GOT3 (cell line): Measurements from ENCODE around the gene TTLL4.
"Not testable (repeated sequence)": the region's sequence is repeated elsewhere in the genome, so short reads cannot be mapped to it uniquely, and the experiment has no call there.

Source experiments
- DNase-seq: peaks from one replicate; lab custom pipeline; 2025; ENCODE audit warnings: mixed read lengths; lab: John Stamatoyannopoulos, UW

The TTLL4 gene

GRCh38 chr2:218745559-218746469 is 35.2 kb downstream of the TTLL4 start:
- DNase-seq = no peak

- no peak for DNase-seq
Measured at GRCh38 chr2:218746470-218746795, 35.8 kb downstream of the TTLL4 start.

GRCh38 chr2:218746960-218747359 is 36.3 kb downstream of the TTLL4 start:
- DNase-seq = no peak

GRCh38 chr2:218748741-218749441 is 38.3 kb downstream of the TTLL4 start:
- no peak for DNase-seq

GRCh38 chr2:218754201-218754600 is 43.6 kb downstream of the TTLL4 start:
- no peak for DNase-seq

- DNase-seq = no peak
Measured at GRCh38 chr2:218754781-218755180, 44.1 kb downstream of the TTLL4 start.

- DNase-seq = no peak
Measured at GRCh38 chr2:218755198-218755566, 44.5 kb downstream of the TTLL4 start.

- DNase-seq = no peak
Measured at GRCh38 chr2:218755567-218756404, 45.2 kb downstream of the TTLL4 start.

- no peak for DNase-seq
Measured at GRCh38 chr2:218756599-218757377, 46.2 kb downstream of the TTLL4 start.

GRCh38 chr2:218761795-218762194 is 51.2 kb downstream of the TTLL4 start:
- no peak for DNase-seq

- not testable (repeated sequence) for DNase-seq
Measured at GRCh38 chr2:218772759-218773158, 62.1 kb downstream of the TTLL4 start.

GRCh38 chr2:218773881-218774280 is 63.2 kb downstream of the TTLL4 start:
- DNase-seq = no peak

GRCh38 chr2:218776488-218776887 is 65.9 kb downstream of the TTLL4 start:
- no peak for DNase-seq

- no peak for DNase-seq
Measured at GRCh38 chr2:218777276-218777990, 66.8 kb downstream of the TTLL4 start.

GRCh38 chr2:218780046-218780445 is 69.4 kb downstream of the TTLL4 start:
- DNase-seq = no peak

- DNase-seq = no peak
Measured at GRCh38 chr2:218780851-218781690, 70.4 kb downstream of the TTLL4 start.

GRCh38 chr2:218781691-218782527 is 71.3 kb downstream of the TTLL4 start, which contains the start of gene CYP27A1:
CYP27A1 (plus strand) TSS chr2:218782147; CDS start chr2:218782183, 36 bp downstream.
- no peak for DNase-seq

GRCh38 chr2:218782528-218782844 is 71.9 kb downstream of the TTLL4 start:
- DNase-seq = no peak

- DNase-seq = no peak
Measured at GRCh38 chr2:218783688-218784087, 73.1 kb downstream of the TTLL4 start.
